Measurements from ENCODE around the gene CA11.
A peak's percentile ranks its signal among the peaks of the same experiment; 100 is the strongest.

Gene CA11

GRCh38 chr19:48676887-48677286, 30.9 kb upstream of the CA11 start:
- Histone ChIP-seq H3K27ac (no peak overlapping the region), H3K27me3 (no peaks in the 10 kb centered on the region), H3K9me3 (no peaks in the 10 kb centered on the region), H3K4me1 (peaks cover 0 to 9% (median 3%) of the 10 kb centered on the region in 4 donors), H3K36me3 (no peaks in the 10 kb centered on the region), H3K4me3 (no peak overlapping the region)
- intact Hi-C loops (cut with DNase I; ENCODE audit: low total_unique reads): loop anchor here (5.0 kb wide), 1 partner anchor 65 kb away; the partner anchor contains the start of gene RASIP1
- no peak for TF ChIP-seq CTCF (IDR thresholded peaks at IDR 0.05)
- no peak for DNase-seq

- TF ChIP-seq CTCF (IDR thresholded peaks at IDR 0.05): no peak
- DNase-seq: no peak
- Histone ChIP-seq H3K36me3 (no peaks in the 10 kb centered on the region), H3K27ac (no peak overlapping the region), H3K4me1 (peaks cover 0 to 9% (median 3%) of the 10 kb centered on the region in 4 donors), H3K9me3 (no peaks in the 10 kb centered on the region), H3K27me3 (no peaks in the 10 kb centered on the region), H3K4me3 (no peak overlapping the region)
- intact Hi-C loops (cut with DNase I; ENCODE audit: low total_unique reads): loop anchor here (5.0 kb wide), 1 partner anchor 66 kb away; the partner anchor contains the start of gene RASIP1
These were observed 30.5 kb upstream of the CA11 start for GRCh38 chr19:48676487-48676886.

- Histone ChIP-seq H3K4me1 (peaks cover 0 to 9% (median 3%) of the 10 kb centered on the region in 4 donors), H3K4me3 (no peak overlapping the region), H3K27ac (no peak overlapping the region)
These were observed 29.2 kb upstream of the CA11 start for GRCh38 chr19:48674921-48675824.

GRCh38 chr19:48674216-48674809, 28.3 kb upstream of the CA11 start:
- intact Hi-C loops (cut with DNase I; ENCODE audit: low total_unique reads): no loop called here
- no peak for TF ChIP-seq CTCF (IDR thresholded peaks at IDR 0.05)
- no peaks in the 10 kb centered on the region for H3K9me3 ChIP-seq

More at GRCh38 chr19:48674921-48675824, 29.2 kb upstream of the CA11 start:
- DNase-seq: peak; percentile 82 to 88
- no peaks in the 10 kb centered on the region for H3K9me3 ChIP-seq
- TF ChIP-seq CTCF (IDR thresholded peaks at IDR 0.05): peak; percentile 81 to 82
- H3K36me3 ChIP-seq: no peaks in the 10 kb centered on the region
- intact Hi-C loops (cut with DNase I; ENCODE audit: low total_unique reads): loop anchor here (5.0 kb wide), 1 partner anchor 67 kb away; the partner anchor contains the start of gene RASIP1
- H3K27me3 ChIP-seq: no peaks in the 10 kb centered on the region

GRCh38 chr19:48673436-48674100, 27.6 kb upstream of the CA11 start:
- Histone ChIP-seq H3K4me1 (peaks cover 0 to 9% (median 3%) of the 10 kb centered on the region in 4 donors), H3K9me3 (no peaks in the 10 kb centered on the region), H3K27me3 (no peaks in the 10 kb centered on the region), H3K4me3 (no peak overlapping the region), H3K36me3 (no peaks in the 10 kb centered on the region), H3K27ac (no peak overlapping the region)
- no peak for TF ChIP-seq CTCF (IDR thresholded peaks at IDR 0.05)
- intact Hi-C loops (cut with DNase I; ENCODE audit: low total_unique reads): loop anchor here (2.0 kb wide), 1 partner anchor 27 kb away; the partner anchor contains the start of gene CA11
- DNase-seq: no peak

More at GRCh38 chr19:48674216-48674809, 28.3 kb upstream of the CA11 start:
- Histone ChIP-seq H3K4me3 (no peak overlapping the region), H3K36me3 (no peaks in the 10 kb centered on the region), H3K4me1 (peaks cover 0 to 9% (median 3%) of the 10 kb centered on the region in 4 donors), H3K27me3 (no peaks in the 10 kb centered on the region), H3K27ac (no peak overlapping the region)
- no peak for DNase-seq
